Measurements from ENCODE around the gene TNS2. TPM values are rescaled to one million over a fixed set of nuclear protein-coding genes. Genes with fewer than 3 reads are reported as not detected.
"Not testable (repeated sequence)": the region's sequence is repeated elsewhere in the genome, so short reads cannot be mapped to it uniquely, and the experiment has no call there.

Gene TNS2
- total RNA-seq, 4 donors from 2014 or later: 173 to 226 (median 202) TPM

- WGBS: 78% methylated on average over 3 of the region's 3 CpGs
- Histone ChIP-seq H3K4me1 (peaks cover 51 to 82% (median 69%) of the 10 kb centered on the region in 4 donors), H3K27me3 (no peaks in the 10 kb centered on the region), H3K36me3 (peaks cover 4 to 20% (median 12%) of the 10 kb centered on the region in 4 donors), H3K27ac (replicated peaks in 1 of 4) (no peak overlapping the region), H3K4me3 (no peak overlapping the region), H3K9me3 (no peaks in the 10 kb centered on the region)
- TF ChIP-seq EP300 (IDR thresholded peaks at IDR 0.05): no peak
- TF ChIP-seq CTCF (IDR thresholded peaks at IDR 0.05): no peak
- no peak for TF ChIP-seq POLR2A (IDR thresholded peaks at IDR 0.05; ENCODE audit: low read depth)
- TF ChIP-seq POLR2AphosphoS5 (IDR thresholded peaks at IDR 0.05): no peak
- intact Hi-C loops (cut with DNase I): no loop called here
- DNase-seq (ENCODE audit: extremely low spot score): no peak
Measured at GRCh38 chr12:53011889-53012288, 38.0 kb upstream of the TNS2 start.

GRCh38 chr12:53012928-53013327 is 36.9 kb upstream of the TNS2 start:
- no peak for TF ChIP-seq EP300 (IDR thresholded peaks at IDR 0.05)
- no peak for TF ChIP-seq POLR2A (IDR thresholded peaks at IDR 0.05; ENCODE audit: low read depth)
- no peak for TF ChIP-seq POLR2AphosphoS5 (IDR thresholded peaks at IDR 0.05)
- no peak for TF ChIP-seq CTCF (IDR thresholded peaks at IDR 0.05)
- Histone ChIP-seq H3K9me3 (no peaks in the 10 kb centered on the region), H3K36me3 (peaks cover 15 to 31% (median 23%) of the 10 kb centered on the region in 4 donors), H3K27ac (replicated peaks in 1 of 4) (no peak overlapping the region), H3K27me3 (no peaks in the 10 kb centered on the region), H3K4me3 (no peak overlapping the region), H3K4me1 (peaks cover 42 to 72% (median 58%) of the 10 kb centered on the region in 4 donors)
- WGBS: 82% methylated on average over 3 of the region's 3 CpGs
- DNase-seq (ENCODE audit: extremely low spot score): no peak
- intact Hi-C loops (cut with DNase I): no loop called here

- intact Hi-C loops (cut with DNase I): no loop called here
- Histone ChIP-seq H3K27me3 (no peaks in the 10 kb centered on the region), H3K4me1 (peaks cover 26 to 54% (median 41%) of the 10 kb centered on the region in 4 donors), H3K36me3 (peaks cover 31 to 45% (median 40%) of the 10 kb centered on the region in 4 donors), H3K9me3 (no peaks in the 10 kb centered on the region), H3K4me3 (no peak overlapping the region), H3K27ac (replicated peaks in 1 of 4) (no peak overlapping the region)
- TF ChIP-seq CTCF (IDR thresholded peaks at IDR 0.05): no peak
- no peak for TF ChIP-seq EP300 (IDR thresholded peaks at IDR 0.05)
- no peak for TF ChIP-seq POLR2AphosphoS5 (IDR thresholded peaks at IDR 0.05)
- TF ChIP-seq POLR2A (IDR thresholded peaks at IDR 0.05; ENCODE audit: low read depth): no peak
- WGBS: 90% methylated on average over 2 of the region's 2 CpGs
- no peak for DNase-seq (ENCODE audit: extremely low spot score)
Measured at GRCh38 chr12:53014709-53015108, 35.2 kb upstream of the TNS2 start.

- Histone ChIP-seq H3K4me1 (no peaks in the 10 kb centered on the region), H3K27me3 (no peaks in the 10 kb centered on the region), H3K36me3 (peaks cover 72 to 97% (median 94%) of the 10 kb centered on the region in 4 donors), H3K27ac (replicated peaks in 1 of 4) (no peak overlapping the region), H3K4me3 (no peak overlapping the region), H3K9me3 (no peaks in the 10 kb centered on the region)
- intact Hi-C loops (cut with DNase I): no loop called here
- DNase-seq (ENCODE audit: extremely low spot score): no peak
- WGBS: 90% methylated on average over 3 of the region's 3 CpGs
- no peak for TF ChIP-seq POLR2AphosphoS5 (IDR thresholded peaks at IDR 0.05)
- TF ChIP-seq POLR2A (IDR thresholded peaks at IDR 0.05; ENCODE audit: low read depth): no peak
- TF ChIP-seq CTCF (IDR thresholded peaks at IDR 0.05): no peak
- no peak for TF ChIP-seq EP300 (IDR thresholded peaks at IDR 0.05)
Measured at GRCh38 chr12:53025250-53025649, 24.6 kb upstream of the TNS2 start.

- WGBS: 87% methylated on average over 10 of the region's 13 CpGs
- intact Hi-C loops (cut with DNase I); H3K27me3 ChIP-seq; H3K27ac ChIP-seq (replicated peaks in 1 of 4); H3K9me3 ChIP-seq; DNase-seq (ENCODE audit: extremely low spot score); H3K4me1 ChIP-seq; H3K4me3 ChIP-seq: not testable (repeated sequence)
- H3K36me3 ChIP-seq: peaks cover 77 to 97% (median 92%) of the 10 kb centered on the region in 4 donors
Measured at GRCh38 chr12:53027014-53027413, 22.9 kb upstream of the TNS2 start.

Measured in esophagus muscularis mucosa (tissue), 4 donors.